HG02759 (cell line): ENCODE measurements around the gene DET1.
"Not testable (repeated sequence)": the region's sequence is repeated elsewhere in the genome, so short reads cannot be mapped to it uniquely, and the experiment has no call there.

ENCODE experiments used
- ATAC-seq: cut with Tn5 transposase; IDR thresholded peaks from one replicate; pipeline ENCODE4 v1.9.1; 2021; ENCODE audit warnings: mild to moderate bottlenecking, moderate library complexity; ENCODE audit not compliant: unreplicated experiment

The DET1 gene

DNA sequence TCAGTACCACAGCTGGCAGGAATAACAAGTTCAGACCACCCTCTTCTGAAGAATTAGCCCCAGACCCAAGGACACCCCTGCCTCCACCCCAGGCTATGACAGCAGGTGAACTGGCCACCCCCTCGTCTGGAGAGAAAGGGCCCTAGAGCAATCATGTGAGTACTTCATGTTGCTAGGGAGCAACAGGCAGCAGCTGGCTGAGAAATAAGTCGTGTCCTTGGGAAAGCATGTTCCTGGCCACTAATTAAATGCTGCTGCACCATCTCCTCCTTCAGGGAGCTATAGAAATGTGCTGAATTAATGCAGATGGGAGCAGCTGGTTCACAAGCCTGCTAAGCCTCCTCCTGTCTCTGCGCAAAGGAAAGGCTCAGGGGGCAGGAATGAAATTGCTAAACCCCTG, 47.5 kb downstream of the DET1 start:
- ATAC-seq: no peak

GRCh38 chr15:88497109-88497765, 49.2 kb downstream of the DET1 start:
- no peak for ATAC-seq

- ATAC-seq: no peak
Measured at GRCh38 chr15:88493844-88494243, 52.6 kb downstream of the DET1 start.

GRCh38 chr15:88491158-88491557, 55.3 kb downstream of the DET1 start:
- no peak for ATAC-seq

GRCh38 chr15:88490036-88490435, 56.4 kb downstream of the DET1 start:
- ATAC-seq: no peak

DNA sequence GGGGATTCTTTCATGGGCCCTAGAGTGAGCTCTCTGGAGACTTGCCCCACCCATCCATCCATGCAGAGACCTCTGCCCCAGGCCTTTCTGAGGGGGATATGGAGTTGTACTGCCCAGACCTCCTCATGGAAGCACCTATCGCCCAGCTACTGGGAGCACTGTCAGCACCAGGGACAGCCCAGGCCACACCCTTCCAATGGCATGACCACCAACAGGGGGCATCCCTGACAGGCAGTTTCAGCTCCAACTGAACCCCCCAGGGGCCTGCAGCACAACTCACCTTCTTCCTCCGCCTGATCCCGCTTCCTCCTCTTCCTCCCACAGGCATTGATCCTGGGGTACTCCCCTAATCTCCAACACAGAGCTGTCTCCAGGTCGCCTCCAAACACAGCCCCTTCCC, 57.2 kb downstream of the DET1 start:
- ATAC-seq: no peak

- no peak for ATAC-seq
Measured at GRCh38 chr15:88487796-88488523, 58.5 kb downstream of the DET1 start.

GRCh38 chr15:88487178-88487795, 59.2 kb downstream of the DET1 start:
- ATAC-seq: no peak

DNA sequence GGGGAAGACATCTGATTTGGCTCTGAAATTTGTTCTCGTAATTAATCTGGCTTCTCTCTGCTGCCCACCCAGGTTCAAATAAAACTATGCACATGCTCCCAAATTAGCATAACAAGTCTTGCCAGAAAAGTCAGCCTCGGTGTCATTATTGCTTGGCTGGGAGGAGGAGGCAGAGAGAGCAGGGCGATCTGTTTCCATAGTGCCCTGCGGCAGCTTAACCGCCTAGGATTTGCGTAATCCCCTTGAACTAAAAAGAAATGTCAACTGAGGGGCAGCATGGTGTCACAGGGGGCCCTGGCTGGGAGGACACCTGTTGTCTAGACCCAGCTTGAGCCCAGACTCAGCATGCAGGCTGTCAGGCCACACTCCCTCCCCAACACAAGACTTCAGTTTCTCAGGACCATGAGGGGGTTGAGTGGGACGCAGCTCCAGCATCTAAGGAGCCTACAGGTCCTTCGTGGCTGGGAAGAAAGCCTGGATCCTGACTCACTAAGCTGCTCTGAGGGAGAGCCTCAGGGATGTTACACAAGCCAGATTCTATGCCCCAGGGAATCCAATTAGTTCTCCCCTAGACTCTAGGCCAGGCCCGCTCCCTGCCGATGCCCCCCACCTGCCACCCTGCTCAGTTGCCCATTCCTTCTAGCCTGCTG, 61.7 kb downstream of the DET1 start:
- no peak for ATAC-seq

- no peak for ATAC-seq
Measured at GRCh38 chr15:88482263-88482662, 64.2 kb downstream of the DET1 start.

DNA sequence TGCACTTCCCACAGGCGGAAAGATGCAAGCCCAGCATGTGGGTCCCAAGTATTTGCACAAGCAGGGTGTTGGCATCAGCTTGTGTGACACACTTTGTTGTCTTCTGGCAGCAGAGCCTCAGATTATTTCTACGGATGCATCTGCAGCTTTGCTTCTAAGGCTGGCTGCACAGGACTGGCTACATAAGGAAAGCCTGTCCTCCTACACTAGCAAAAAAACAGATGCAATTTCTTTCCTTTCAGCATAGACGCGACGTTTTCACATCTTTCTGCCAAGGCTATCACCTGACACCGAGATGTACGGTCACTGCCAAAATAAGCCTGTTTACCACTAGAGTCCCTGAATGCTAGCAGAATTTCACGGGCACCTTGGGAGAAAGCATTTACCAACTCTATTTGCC, 65.5 kb downstream of the DET1 start:
- no peak for ATAC-seq

GRCh38 chr15:88479169-88479568, 67.3 kb downstream of the DET1 start:
- no peak for ATAC-seq

DNA sequence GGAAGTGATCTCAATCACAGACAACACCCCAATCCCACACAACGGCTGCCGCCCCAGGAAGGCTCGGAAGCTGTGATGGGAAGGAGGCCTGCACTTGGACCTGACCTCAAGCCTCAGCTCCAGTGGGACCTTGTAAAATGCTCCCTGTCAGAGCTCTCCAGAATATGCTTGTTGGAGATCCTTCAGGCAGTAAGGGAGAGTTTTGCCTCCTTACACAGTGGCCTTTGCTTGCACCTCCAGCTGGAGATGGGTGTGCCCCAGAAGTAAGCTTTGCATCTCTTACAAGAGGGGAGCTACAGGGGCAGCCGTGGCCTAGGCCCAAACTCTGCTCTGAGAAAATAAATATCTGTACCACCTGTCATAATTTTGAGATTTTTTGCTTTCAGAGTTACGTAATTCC, 68.6 kb downstream of the DET1 start:
- ATAC-seq: no peak

GRCh38 chr15:88477126-88477525, 69.4 kb downstream of the DET1 start:
- ATAC-seq: no peak

DNA sequence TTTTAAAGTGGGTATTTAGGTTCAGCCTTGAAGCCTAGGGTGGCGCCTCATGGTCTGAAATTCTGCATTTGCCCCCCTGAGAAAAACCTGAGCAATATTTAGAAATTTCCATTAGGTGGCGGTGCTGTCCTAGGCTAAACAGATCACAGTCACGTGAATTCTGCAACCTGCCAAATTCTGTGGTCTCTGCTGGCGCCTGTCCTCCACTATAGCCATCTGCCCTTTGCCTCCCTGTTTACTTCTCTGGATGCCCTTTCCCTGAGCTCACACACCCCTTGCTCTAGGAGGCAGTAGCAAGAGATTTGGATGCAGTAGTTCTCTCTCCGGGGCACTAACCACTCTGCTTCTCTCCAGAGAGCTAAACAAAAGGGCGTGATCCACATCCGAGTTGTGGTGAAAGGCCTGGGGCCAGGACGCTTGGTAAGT, 69.8 kb downstream of the DET1 start:
- no peak for ATAC-seq

DNA sequence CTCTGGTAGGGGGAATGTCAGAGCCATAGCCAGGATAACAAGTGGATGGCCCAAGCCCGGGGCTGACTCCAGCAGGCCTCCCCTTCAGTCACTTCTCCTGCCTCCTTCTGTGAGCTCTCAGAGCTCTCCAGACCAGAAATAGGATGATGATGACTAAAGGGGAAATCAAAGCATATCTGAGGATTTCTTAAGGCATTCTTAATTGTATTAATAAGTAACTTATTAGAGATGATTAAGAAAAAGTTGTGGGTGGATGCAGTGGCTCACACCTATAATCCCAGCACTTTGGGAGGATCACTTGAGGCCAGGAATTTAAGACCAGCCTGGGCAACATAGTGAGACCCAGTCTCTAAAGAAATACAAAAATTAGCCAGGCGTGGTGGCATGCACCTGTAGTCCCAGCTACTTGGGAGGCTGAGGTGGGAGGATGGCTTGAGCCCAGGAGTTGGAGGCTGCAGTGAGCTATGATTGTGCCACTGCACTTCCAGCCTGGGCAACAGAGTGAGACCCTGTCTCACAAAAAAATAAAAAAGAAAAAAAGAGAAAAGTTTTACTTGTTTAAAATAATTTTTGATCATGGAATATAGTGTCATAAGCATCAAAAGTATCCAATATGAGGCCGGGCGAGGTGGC, 72.7 kb downstream of the DET1 start:
- ATAC-seq: not testable (repeated sequence)

GRCh38 chr15:88472225-88472624, 74.3 kb downstream of the DET1 start:
- ATAC-seq: no peak

DNA sequence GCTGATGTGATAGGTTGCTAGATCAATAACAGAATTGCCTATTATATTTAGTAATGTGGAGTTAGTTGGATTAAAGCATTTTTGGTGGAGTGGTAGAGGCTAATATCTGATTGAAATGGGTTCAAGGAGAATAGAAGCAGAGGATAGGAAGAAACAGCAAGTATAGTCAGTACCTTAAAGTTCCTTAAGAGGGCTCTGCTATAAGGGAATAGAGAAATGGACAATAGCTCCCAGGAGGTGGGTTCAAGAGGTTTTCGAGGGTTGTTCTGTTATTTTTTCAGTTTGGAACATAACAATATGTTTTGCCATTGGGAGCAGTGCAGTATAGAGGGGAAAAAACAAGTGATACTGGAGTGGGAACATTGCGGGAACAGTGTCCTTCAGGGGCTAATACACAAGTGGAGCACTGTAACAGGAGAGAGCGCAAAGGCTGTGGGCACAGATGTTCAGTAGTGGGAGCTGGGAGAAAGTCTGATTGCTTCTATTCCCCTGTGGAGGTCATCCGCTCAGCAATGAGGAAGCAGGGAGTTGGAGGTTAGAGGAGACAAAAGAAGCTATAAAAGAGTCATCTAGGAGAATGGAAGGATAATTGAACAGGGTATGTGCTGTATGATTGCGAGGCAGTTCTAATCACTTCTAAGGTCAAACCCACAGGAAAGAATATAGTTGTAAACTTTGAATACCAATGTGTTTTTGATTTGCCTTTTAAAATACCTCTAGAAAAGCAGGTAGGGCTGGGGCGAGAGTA, 75.7 kb downstream of the DET1 start:
- no peak for ATAC-seq

DNA sequence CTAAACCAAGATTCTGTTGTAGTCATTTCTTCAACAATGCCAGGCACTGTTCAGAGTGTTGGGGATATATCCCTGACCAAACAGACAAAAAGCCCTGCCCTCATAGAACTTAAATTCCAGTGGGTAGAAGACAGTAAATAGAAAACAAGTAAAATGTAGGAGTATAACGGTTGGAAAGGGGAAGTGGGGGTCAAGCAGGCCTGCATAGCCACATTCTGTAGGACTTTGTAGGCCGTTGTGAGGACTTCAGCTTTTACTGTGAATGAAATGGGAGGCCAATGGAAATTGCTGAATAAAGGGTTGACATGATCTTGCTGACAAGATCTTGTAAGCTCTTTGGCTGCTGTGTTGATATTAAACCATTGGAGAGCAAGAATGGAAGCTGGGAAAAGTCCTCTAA, 77.2 kb downstream of the DET1 start:
- no peak for ATAC-seq

GRCh38 chr15:88468721-88469120, 77.8 kb downstream of the DET1 start:
- not testable (repeated sequence) for ATAC-seq
